ENCODE data around the gene CALML4.
"Not testable (repeated sequence)": the region's sequence is repeated elsewhere in the genome, so short reads cannot be mapped to it uniquely, and the experiment has no call there.

The CALML4 gene

GRCh38 chr15:68224108-68224507, 19.0 kb upstream of the CALML4 start:
- no peak overlapping the region for H3K4me3 ChIP-seq (ENCODE audit: low read depth, low read length)
- no peak for DNase-seq (ENCODE audit: low read depth)
- no peak for TF ChIP-seq CTCF (IDR thresholded peaks at IDR 0.05; ENCODE audit: insufficient read depth, low read depth, low read length, missing control alignments)

- no peak for DNase-seq (ENCODE audit: low read depth)
- H3K4me3 ChIP-seq (ENCODE audit: low read depth, low read length): no peak overlapping the region
- no peak for TF ChIP-seq CTCF (IDR thresholded peaks at IDR 0.05; ENCODE audit: insufficient read depth, low read depth, low read length, missing control alignments)
These were observed 18.0 kb upstream of the CALML4 start for GRCh38 chr15:68223171-68223570.

GRCh38 chr15:68222432-68222743, 17.3 kb upstream of the CALML4 start:
- not testable (repeated sequence) for DNase-seq (ENCODE audit: low read depth); H3K4me3 ChIP-seq (ENCODE audit: low read depth, low read length)

- not testable (repeated sequence) for H3K4me3 ChIP-seq (ENCODE audit: low read depth, low read length); DNase-seq (ENCODE audit: low read depth)
These were observed 16.6 kb upstream of the CALML4 start for GRCh38 chr15:68221530-68222431.

- no peak for TF ChIP-seq CTCF (IDR thresholded peaks at IDR 0.05; ENCODE audit: insufficient read depth, low read depth, low read length, missing control alignments)
- H3K4me3 ChIP-seq (ENCODE audit: low read depth, low read length): no peak overlapping the region
These were observed 15.8 kb upstream of the CALML4 start for GRCh38 chr15:68220967-68221366.

GRCh38 chr15:68220489-68220888, 15.4 kb upstream of the CALML4 start:
- no peak for TF ChIP-seq CTCF (IDR thresholded peaks at IDR 0.05; ENCODE audit: insufficient read depth, low read depth, low read length, missing control alignments)
- H3K4me3 ChIP-seq (ENCODE audit: low read depth, low read length): no peak overlapping the region
- no peak for DNase-seq (ENCODE audit: low read depth)

More at GRCh38 chr15:68220967-68221366, 15.8 kb upstream of the CALML4 start:
- no peak for DNase-seq (ENCODE audit: low read depth)

GRCh38 chr15:68218847-68219798, 14.0 kb upstream of the CALML4 start:
- no peak for DNase-seq (ENCODE audit: low read depth)
- TF ChIP-seq CTCF (IDR thresholded peaks at IDR 0.05; ENCODE audit: insufficient read depth, low read depth, low read length, missing control alignments): no peak
- no peak overlapping the region for H3K4me3 ChIP-seq (ENCODE audit: low read depth, low read length)
